ENCODE results near the gene CAMSAP1.
"Not testable (repeated sequence)": the region's sequence is repeated elsewhere in the genome, so short reads cannot be mapped to it uniquely, and the experiment has no call there.

The CAMSAP1 gene

DNA sequence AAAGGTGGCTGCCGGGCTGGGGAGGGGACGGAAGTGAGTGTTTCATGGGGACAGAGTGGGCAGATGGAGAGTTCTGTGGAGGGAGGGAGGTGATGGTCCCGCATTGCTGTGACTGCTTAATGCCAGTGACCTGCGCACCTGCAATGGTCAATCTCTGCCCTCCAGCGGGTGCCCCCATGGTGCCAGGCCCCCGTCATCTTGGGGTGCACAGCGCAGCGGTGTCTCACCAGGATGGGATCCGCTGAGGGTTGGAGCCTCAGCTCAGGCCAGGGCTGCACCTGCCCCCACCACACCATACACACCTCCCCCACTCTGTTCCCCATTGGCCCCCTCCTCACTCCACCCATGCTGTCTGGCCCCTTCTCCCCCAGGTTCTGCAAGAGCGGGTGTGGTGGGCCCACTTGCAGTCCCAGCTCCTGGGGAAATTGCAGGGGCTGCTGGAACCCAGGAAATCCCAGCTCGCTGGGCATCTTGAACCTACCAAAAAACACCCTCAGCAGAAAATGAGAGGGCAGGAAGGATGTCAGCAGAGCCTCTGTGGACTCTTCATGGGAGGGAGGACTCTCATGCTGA, 12.1 kb upstream of the CAMSAP1 start:
- no peak for DNase-seq

DNA sequence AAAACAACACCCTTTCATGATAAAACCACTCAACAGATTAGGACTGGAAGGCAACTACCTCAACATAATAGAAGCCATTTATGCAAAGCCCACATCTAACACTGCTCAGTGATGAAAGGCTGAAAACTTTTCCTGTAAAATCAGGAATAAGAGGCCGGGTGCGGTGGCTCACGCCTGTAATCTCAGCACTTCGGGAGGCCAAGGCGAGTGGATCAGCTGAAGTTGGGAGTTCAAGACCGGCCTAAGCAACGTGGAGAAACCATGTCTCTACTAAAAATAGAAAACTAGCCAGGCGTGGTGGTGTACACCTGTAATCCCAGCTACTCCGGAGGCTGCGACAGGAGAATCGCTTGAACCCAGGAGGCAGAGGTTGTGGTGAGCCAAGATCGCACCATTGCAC, 8.9 kb upstream of the CAMSAP1 start:
- not testable (repeated sequence) for DNase-seq

DNA sequence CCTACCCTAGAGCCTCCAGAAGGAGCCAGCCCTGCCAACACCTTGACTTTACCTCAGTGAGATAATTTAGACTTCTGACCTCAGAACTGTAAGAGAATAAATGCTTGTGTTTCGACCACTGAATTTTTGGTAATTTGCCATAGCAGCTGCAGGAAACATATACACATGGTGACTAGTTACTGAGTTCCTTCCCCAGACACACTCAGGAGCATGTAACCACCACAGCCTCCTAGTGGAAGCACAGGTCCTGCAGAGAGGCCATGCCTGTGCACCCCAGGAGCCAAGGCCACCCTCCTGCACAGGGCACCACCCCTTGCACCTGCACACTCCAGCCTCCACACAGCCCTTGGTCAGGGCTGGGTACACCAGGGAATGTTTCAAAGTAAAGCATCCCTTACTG, 7.6 kb upstream of the CAMSAP1 start:
- DNase-seq: no peak

DNA sequence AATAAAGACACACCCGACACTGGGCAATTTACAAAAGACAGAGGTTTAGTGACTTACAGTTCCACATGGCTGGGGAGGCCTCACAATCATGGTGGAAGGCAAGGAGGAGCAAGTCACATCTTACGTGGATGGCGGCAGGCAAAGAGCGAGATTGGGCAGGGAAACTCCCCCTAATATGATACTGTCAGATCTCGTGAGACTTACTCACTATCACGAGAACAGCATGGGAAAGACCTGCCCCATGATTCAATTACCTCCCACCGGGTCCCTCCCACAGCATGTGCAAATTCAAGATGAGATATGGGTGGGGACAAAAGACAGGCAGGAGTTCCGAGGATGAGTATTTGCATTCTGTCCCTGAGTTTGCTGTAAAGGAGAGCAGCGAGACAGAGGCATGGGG, 3.9 kb upstream of the CAMSAP1 start:
- not testable (repeated sequence) for DNase-seq

DNA sequence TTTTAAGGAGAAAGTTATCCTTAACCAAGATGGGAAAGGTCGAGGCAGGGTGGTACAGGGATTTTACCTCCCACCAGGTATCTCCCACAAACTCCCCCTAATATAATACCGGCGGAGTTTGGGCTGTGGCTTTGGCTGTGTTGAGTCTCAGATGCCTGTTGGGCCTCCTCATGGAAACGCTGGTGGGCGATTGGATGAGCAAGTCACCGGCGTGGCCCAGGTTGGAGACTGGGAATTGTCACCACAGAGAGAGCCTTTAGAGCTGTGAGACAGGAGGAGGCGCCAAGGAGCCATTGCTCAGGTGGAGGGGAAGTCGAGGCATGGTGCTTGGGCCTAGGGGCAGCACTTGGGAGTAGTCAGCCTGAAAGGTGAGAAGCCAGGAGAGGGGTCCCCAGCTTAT, 3.4 kb upstream of the CAMSAP1 start:
- DNase-seq: no peak

DNA sequence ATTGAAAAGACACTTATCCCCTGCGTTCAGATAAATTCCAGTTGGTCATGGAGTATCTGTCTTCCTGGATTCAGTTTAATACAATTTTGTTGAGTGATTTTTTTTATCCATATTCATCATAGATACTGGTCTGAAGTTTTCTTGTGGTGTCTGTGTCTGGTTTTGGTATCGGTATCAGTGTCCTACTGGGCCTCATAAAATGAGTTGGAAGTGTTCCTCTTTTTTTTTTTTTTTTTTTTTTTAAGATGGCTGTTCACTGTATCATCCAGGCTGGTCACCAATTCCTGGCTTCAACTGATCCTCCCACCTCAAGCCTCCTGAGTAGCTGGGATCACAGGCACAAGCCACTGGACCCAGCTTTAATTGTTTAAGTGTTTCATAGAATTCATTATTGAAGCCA, 2.9 kb upstream of the CAMSAP1 start:
- no peak for DNase-seq

DNA sequence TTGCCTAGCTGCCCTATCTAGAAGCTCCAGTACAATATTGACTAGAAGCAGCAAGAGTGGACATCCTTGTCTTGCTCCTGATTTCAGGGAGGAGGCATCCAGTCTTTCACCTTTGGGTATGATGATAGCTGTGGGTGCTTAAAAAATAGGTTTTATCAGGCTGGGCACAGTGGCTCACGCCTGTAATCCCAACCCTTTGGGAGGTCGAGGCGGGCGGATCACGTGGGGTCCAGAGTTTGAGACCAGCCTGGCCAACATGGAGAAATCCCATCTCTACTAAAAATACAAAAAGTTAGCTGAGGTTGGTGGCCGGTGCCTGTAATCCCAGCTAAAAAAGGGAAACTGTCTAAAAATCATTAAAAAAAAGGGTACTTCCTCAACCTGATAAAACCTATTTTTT, 2.0 kb upstream of the CAMSAP1 start:
- no peak for DNase-seq

DNA sequence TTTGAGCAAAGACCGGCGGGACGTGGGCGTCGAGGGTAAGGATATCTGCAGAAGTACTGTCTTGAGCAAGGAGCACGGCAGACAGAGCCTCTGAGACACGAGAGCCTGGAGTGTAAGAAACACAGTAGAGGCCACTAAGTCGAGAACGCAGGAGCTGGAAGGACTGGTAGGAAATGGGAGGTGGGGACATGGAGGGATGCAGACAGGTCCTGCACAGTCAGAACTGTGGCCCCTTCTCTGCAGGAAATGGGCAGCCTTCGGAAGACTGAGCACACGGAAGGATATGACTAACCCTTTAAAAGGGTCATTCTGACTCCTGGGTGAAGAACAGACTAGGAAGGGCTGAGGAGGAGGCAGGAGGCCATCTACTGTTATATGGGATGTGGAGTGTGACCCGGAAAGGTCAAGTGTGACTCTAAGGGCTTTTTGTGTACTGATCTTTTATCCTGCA, 1.4 kb upstream of the CAMSAP1 start:
- no peak for DNase-seq

DNA sequence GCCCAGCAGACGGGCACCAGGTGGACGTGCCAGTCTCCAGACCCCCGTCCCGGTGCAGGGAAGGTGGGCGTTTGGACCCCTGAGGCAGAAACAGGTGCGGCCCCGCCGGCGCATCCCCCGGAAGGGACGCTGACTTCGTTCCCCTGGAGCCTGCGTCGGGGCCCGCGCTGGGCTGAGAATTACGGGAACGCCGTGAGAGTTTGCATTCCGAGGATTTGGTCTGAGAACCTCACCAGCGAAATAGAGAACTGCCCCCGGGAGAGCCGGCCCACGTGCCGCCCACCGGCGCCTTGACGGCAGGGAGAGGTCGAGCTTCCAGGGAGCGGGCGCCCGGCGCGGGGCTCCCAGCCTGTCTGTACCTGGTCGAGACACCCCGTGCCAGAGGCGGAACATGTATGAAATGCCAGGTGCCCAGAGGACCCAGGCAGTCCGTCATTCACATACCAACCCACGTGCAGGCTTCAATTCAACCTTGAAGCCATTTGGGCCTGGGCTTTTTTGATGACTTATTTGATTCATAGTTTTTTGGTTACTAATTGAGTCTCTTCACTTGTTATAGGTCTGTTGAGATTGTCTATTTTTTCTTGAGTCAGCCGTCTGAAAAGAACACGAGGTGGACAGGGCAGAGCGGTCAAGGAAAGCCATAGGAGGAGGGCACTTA, 877 bp upstream of the CAMSAP1 start:
- DNase-seq: no peak

DNA sequence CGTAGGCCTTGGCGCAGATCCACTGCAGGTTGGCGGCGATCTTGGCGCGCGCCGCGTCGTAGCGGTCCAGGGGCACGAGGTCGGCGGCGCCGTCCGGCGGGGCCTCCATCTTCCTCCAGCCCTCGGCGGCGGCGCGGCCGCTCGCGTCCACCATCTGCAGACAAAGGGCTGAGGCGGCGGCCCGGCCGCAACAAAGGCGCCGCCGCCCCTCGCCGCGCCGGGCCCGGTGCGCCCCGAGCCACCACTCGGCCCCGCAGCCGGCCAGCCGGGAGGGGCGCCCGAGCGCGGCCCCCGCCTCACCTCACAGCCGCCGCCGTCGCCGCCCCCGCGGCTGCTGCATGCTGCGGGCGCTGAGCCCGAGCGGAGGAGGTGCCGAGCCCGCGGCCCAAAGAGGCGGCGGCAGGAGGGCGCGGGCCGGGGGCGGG, 328 bp downstream of the CAMSAP1 start:
- DNase-seq: no peak

DNA sequence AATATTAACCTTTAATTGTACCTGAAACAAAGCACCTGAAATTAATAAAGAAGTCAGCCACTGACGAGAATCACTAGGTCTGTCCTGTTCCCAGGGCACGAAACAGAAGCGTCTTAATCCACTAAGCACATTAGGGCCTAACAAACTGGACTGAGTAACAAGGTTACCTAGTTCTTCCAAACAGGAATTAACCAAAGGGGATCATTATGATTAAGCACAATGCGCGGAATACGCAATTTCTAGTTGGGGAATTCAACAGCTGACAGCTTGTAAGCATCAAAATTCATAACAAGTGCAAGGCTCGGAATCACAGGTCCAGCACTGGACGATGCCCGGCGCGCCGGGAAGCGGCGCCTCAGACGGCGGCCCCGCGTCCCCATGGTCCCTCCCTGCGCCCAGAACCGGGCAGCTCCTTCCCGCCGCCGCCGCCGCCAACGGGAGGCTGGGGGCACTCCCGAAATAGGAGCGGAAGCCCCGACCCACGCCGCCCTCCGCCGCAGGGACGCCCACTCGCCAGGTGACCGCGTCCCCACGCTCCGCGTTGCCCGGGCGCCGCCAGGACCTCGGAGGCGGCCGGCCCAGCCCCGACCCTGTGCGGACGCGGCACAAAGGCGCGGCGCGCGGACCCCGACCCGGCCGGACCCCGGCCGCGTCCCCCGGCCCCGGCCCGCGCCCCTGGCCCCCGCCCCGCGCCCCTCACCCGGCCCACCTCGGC, 898 bp downstream of the CAMSAP1 start:
- no peak for DNase-seq

DNA sequence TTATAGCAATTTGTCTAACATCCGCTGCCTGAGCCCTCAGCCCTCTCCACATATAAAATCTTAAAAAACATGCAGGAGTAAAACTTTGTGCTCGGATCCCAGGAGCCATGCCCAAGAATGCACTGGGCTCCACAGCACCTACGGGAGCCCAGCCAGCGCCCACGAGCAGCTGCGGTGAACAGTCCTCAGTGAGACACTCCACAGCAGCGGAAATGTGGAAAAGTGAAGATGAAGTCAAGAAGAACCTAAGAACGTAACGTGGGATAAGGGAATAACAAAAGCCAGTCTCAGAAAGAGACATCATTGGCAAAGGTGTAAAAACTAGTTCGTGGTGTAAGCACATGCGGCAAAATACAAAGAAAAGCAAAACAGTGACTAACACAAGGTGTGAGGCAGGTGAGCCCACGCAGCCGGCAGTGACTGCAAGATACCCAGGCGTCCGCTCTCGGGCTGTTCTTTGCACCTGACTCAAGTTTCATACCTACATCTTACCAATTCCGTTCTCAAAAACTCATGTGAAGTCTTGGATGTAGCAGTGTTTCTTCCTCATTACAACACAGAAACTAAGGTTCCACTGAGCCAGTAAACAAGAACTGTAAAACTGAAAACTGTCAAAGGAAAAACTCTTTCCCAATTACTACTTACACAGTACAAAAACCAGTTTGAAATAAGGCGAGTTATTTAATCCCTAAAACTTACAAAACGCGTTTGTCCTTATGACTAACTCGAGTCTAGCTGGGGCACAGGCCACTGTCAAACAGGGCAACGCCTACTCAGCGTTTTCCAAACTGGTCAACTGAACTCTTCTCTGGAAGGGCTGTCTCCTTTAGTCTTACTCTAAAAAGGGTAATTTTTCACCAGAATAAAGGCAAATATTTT, 1.7 kb downstream of the CAMSAP1 start:
- peak; percentile 87 for DNase-seq

DNA sequence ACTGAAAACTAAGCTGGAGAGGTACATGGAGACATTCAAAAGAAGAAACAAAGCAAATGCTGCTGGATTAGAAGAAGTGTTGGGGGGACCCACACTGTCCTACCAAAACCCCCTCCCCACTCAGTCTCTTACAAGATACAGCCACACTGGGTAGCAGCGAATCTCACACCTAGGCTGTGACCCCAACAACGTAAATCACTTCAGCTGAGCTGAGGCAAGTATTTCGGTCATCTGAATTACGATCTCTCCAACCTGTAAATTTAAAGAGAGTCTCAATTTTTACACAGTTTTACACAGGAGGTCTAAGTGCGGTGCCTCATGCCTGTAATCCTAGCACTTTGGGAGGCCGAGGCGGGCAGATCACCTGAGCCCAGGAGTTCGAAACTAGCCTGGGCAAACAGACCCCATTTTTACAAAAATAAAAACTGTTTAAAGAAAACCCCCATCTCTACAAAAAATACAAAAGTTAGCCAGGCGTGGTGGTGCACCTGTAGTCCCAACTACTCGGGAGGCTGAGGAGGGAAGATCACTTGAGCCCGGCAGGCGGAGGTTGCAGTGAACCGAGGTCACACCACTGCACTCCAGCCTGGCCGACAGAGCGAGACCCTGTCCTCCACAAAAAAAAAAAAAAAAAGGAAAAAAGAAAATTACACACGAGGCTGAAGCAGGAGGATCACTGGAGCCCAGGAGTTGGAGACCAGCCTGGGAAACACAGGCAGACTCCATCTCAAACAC, 3.4 kb downstream of the CAMSAP1 start:
- no peak for DNase-seq

DNA sequence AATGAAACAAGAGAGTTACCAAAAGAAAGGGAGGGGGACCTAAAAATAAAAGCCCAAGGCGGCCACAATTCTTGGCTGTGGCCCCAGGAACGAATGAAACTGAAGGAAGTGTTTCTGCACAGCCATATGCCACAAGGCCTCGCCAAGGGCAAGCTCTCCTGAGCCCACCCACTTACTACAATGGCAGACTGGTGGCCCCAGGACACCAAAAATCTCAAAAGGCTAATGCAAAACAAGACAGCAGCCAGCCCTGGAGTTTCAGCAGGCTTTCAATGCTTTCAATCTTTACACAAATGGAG, 4.0 kb downstream of the CAMSAP1 start:
- DNase-seq: no peak

DNA sequence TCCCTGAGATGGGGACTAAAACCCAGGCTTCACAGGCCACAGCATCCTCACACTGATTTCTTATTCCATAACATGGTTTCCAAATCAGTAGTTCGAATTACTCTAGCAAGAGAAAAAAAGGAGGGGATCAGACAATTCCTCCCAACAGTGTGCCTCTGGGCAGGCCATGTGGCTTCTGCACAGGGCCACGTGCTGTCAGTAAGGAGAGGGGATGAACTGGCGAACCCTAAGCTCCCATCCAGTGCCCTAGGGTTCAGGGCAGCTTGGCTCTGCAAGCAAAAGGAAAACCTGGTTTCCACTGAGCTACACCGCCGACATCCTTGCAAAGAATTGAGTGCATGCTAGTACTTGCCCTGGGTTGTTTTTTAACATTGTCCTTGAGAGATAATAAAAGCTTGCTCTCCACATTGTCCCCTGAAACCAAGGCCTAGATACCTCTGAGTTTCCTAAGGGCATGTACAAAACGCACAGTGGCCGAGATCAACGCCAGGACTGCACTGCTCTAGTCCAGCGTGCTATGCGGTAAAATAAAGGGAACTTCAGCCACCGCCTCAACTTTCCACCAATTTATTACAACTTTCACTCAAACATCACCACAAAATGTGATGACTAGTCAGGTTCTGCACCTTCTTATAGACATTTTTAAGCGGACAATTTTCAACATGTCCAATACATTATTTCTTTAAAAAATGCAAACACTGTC, 4.5 kb downstream of the CAMSAP1 start:
- no peak for DNase-seq

DNA sequence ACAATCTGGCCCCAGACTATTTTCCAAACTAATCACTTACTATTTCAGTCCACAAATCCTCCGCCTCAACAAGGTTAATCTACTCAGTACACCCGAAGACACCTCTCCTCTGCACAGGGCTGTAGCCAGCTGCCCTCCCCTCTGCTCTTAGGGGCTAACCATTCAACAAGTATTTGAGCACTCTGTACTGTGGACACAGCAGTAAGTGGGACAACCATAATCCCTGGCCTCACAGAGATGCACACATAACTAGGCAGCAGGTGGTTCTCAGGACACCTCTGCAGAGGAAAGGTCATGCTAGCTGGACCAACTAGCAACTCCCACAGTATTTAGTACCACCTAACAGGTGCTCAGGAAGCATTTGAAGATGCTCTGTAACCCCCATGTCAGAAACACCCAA, 5.5 kb downstream of the CAMSAP1 start:
- no peak for DNase-seq

DNA sequence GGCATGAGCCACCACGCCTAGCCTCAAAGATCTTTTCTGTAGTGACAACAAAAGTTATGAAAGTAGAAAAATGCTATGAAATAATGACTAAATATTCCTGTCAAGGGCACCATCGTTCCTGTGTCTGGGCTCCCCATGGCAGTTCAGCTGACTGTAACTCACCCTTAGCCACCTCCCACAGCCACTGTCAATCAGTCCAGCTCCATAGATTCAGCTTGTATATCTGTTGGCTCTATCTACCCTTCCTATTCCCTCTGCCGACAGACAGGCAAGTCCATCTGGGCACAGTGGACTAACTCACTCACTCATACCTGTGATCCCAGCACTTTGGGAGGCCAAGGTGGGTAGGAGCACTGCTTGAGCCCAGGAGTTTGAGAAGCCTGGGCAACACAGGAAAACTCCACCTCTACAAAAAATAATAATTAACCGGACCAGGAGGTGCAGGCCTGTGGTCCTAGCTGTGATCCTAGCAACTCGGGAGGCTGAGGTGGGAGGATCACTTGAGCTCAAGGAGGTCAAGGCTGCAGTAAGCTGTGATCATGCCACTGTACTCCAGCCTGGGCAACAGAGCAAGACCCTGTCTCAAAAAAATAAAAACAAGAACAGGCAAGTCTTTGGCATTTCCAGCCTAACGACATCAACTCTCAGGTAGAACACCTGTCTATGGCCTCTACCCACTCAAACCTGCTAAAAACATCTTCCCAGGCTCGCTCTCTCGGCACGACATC, 6.2 kb downstream of the CAMSAP1 start:
- DNase-seq: no peak

DNA sequence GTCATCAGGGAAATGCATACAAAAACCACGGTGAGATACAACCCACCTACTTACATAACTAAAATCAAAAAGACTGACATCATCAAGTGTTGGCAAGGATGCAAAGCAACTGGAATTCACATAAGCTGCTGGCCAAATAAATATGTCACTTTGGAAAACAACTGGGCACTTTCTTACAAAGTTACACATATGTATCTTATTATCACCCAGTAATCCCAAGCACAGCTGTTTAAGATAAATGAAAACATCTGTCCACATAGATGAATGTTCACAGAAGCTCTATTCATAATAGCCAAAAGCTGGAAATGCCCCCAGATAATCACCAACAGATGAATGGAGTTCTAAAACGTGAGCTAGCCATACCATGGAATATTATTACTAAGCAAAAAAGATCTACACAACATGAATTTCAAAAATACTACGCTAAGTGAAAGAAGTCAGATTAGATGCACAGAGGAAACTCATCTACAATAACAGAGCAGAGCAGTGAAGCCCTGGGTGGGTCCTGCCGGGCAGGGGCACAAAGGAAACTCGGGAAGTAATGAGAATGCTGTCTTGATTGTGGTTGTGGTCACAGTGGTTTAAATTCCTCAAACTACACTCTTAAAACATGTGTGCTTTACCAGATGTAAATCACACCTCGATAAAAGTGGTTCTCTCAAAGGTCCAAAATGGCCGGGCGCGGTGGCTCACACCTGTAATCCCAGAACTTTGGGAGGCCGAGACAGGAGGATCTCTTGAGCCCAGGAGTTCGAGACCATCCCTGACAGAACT, 8.5 kb downstream of the CAMSAP1 start:
- no peak for DNase-seq

DNA sequence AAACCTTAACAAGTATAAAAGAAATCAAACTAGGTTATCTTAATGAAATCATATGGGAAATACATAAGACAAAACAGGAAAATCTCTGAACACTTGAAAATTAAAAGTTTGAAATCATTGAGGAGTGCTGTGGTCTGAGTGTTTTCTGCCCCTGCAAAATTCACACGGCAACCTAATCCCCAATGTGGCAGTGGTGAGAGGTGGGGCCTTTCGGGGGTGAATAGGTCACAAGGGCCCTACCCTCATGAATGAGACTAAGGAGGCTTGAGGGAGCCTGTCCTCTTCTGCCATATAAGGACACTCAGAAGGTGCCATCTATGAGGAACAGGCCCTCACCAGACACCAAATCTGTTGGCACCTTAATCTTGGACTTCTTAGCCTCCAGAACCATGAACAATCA, 10.7 kb downstream of the CAMSAP1 start:
- DNase-seq: no peak

DNA sequence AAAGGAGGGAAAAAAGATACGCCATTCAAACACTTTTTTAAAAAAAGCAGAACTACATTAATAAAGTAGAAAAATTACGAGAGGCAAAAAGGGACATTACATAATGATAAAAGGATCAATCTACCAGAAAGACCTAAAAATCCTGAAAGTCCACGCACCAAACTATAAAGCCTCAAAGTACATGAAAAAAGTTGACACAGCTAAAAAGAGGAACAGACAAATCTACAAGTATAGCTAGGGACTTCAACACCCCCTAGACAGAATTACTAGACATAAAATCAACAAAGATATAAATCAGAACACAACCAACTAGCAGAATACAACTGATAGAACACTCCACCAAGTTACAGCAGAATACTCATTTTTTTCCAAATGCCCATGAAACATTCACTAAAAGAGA, 11.1 kb downstream of the CAMSAP1 start:
- DNase-seq: no peak
